ENCODE data around the gene NRG3. TPM values are rescaled to one million over a fixed set of nuclear protein-coding genes. Genes with fewer than 3 reads are reported as not detected.

NRG3 gene
- total and polyA plus RNA-seq, 2 donors (not counting 1 experiment from before 2014, with no cell fraction given), result not detected

- no peaks in the 10 kb centered on the region for H3K79me2 ChIP-seq (ENCODE audit: control insufficient read depth, insufficient read depth, low read length)
- no peak overlapping the region for H3K27ac ChIP-seq (ENCODE audit: insufficient read depth, low read length)
- TF ChIP-seq EZH2 (IDR thresholded peaks at IDR 0.05; ENCODE audit: low read length, missing control alignments), result no peak
- TF ChIP-seq, protein P1, sequence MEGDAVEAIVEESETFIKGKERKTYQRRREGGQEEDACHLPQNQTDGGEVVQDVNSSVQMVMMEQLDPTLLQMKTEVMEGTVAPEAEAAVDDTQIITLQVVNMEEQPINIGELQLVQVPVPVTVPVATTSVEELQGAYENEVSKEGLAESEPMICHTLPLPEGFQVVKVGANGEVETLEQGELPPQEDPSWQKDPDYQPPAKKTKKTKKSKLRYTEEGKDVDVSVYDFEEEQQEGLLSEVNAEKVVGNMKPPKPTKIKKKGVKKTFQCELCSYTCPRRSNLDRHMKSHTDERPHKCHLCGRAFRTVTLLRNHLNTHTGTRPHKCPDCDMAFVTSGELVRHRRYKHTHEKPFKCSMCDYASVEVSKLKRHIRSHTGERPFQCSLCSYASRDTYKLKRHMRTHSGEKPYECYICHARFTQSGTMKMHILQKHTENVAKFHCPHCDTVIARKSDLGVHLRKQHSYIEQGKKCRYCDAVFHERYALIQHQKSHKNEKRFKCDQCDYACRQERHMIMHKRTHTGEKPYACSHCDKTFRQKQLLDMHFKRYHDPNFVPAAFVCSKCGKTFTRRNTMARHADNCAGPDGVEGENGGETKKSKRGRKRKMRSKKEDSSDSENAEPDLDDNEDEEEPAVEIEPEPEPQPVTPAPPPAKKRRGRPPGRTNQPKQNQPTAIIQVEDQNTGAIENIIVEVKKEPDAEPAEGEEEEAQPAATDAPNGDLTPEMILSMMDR (conservative IDR thresholded peaks at IDR 0.05 in 1 of 2, IDR thresholded peaks at IDR 0.05 in 1 of 2; ENCODE audit: low read depth in 1 of 2, low read length in 2 of 2), result no peak
These were observed 45.3 kb downstream of the NRG3 start for GRCh38 chr10:81920213-81920829.

DNA sequence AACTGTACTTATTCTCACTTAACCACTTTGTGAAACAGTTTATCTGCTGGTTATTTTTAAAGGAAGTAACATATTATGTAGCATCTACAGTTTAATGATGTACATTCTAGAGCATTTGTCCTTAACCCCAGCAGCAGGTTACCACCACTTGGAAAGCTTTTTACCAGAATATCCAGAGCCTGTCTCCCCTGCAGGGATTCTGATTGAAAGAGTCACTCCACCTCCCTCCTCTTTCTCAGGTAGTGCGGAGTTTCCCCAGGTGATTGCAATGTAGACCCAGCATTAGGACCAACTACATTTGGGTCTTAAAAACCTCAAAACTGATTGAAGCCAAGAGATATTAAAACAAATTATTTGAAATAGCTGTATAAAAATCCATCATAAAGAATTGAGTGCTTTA lies 53.1 kb downstream of the NRG3 start:
- no peaks in the 10 kb centered on the region for H3K4me1 ChIP-seq (ENCODE audit: control insufficient read depth, extremely low read depth, insufficient read depth, low read length)
- no peak overlapping the region for H3K4me3 ChIP-seq (replicated peaks in 1 of 4; ENCODE audit: control extremely low read depth in 1 of 4, insufficient read depth in 1 of 4, low read depth in 3 of 4, low read length in 4 of 4)
- no peak overlapping the region for H2AFZ ChIP-seq (ENCODE audit: low read length)
- H3K9ac ChIP-seq (ENCODE audit: insufficient read depth, low read length), result no peak overlapping the region
- no peaks in the 10 kb centered on the region for H3K79me2 ChIP-seq (ENCODE audit: control insufficient read depth, insufficient read depth, low read length)
- no peaks in the 10 kb centered on the region for H3K27me3 ChIP-seq (ENCODE audit: control insufficient read depth, insufficient read depth, low read length)
- TF ChIP-seq, protein P1 (conservative IDR thresholded peaks at IDR 0.05 in 1 of 2, IDR thresholded peaks at IDR 0.05 in 1 of 2; ENCODE audit: low read depth in 1 of 2, low read length in 2 of 2), result no peak
- TF ChIP-seq EZH2 (IDR thresholded peaks at IDR 0.05; ENCODE audit: low read length, missing control alignments), result no peak
- DNase-seq (ENCODE audit: low read depth in 2 of 2), result no peak
- H3K4me2 ChIP-seq (ENCODE audit: extremely low read depth, insufficient read depth, low read length), result no peak overlapping the region
- H3K9me3 ChIP-seq (ENCODE audit: control insufficient read depth, insufficient read depth, low read depth, low read length), result no peaks in the 10 kb centered on the region
- no peak overlapping the region for H3K27ac ChIP-seq (ENCODE audit: insufficient read depth, low read length)
- no peaks in the 10 kb centered on the region for H3K36me3 ChIP-seq (ENCODE audit: control insufficient read depth, insufficient read depth, low read length)
- H4K20me1 ChIP-seq (ENCODE audit: control insufficient read depth, extremely low read depth, insufficient read depth, low read length), result no peaks in the 10 kb centered on the region

More at GRCh38 chr10:81920213-81920829, 45.3 kb downstream of the NRG3 start:
- H3K4me1 ChIP-seq (ENCODE audit: control insufficient read depth, extremely low read depth, insufficient read depth, low read length), result no peaks in the 10 kb centered on the region
- no peak overlapping the region for H3K4me2 ChIP-seq (ENCODE audit: extremely low read depth, insufficient read depth, low read length)
- H3K27me3 ChIP-seq (ENCODE audit: control insufficient read depth, insufficient read depth, low read length), result no peaks in the 10 kb centered on the region
- no peak for DNase-seq (ENCODE audit: low read depth in 2 of 2)
- no peaks in the 10 kb centered on the region for H3K9me3 ChIP-seq (ENCODE audit: control insufficient read depth, insufficient read depth, low read depth, low read length)
- no peak overlapping the region for H3K9ac ChIP-seq (ENCODE audit: insufficient read depth, low read length)
- no peaks in the 10 kb centered on the region for H3K36me3 ChIP-seq (ENCODE audit: control insufficient read depth, insufficient read depth, low read length)
- no peaks in the 10 kb centered on the region for H4K20me1 ChIP-seq (ENCODE audit: control insufficient read depth, extremely low read depth, insufficient read depth, low read length)
- H2AFZ ChIP-seq (ENCODE audit: low read length), result no peak overlapping the region
- no peak overlapping the region for H3K4me3 ChIP-seq (replicated peaks in 1 of 4; ENCODE audit: control extremely low read depth in 1 of 4, insufficient read depth in 1 of 4, low read depth in 3 of 4, low read length in 4 of 4)

- no peak overlapping the region for H3K9ac ChIP-seq (ENCODE audit: insufficient read depth, low read length)
- no peaks in the 10 kb centered on the region for H3K4me1 ChIP-seq (ENCODE audit: control insufficient read depth, extremely low read depth, insufficient read depth, low read length)
- TF ChIP-seq EZH2 (IDR thresholded peaks at IDR 0.05; ENCODE audit: low read length, missing control alignments), result no peak
- H3K27ac ChIP-seq (ENCODE audit: insufficient read depth, low read length), result no peak overlapping the region
- H3K36me3 ChIP-seq (ENCODE audit: control insufficient read depth, insufficient read depth, low read length), result no peaks in the 10 kb centered on the region
- no peak overlapping the region for H3K4me2 ChIP-seq (ENCODE audit: extremely low read depth, insufficient read depth, low read length)
- no peaks in the 10 kb centered on the region for H4K20me1 ChIP-seq (ENCODE audit: control insufficient read depth, extremely low read depth, insufficient read depth, low read length)
- H3K4me3 ChIP-seq (replicated peaks in 1 of 4; ENCODE audit: control extremely low read depth in 1 of 4, insufficient read depth in 1 of 4, low read depth in 3 of 4, low read length in 4 of 4), result no peak overlapping the region
- no peaks in the 10 kb centered on the region for H3K9me3 ChIP-seq (ENCODE audit: control insufficient read depth, insufficient read depth, low read depth, low read length)
- no peak overlapping the region for H2AFZ ChIP-seq (ENCODE audit: low read length)
- H3K79me2 ChIP-seq (ENCODE audit: control insufficient read depth, insufficient read depth, low read length), result no peaks in the 10 kb centered on the region
- no peaks in the 10 kb centered on the region for H3K27me3 ChIP-seq (ENCODE audit: control insufficient read depth, insufficient read depth, low read length)
- DNase-seq (ENCODE audit: low read depth in 2 of 2), result no peak
These were observed 68.6 kb downstream of the NRG3 start for GRCh38 chr10:81943583-81943982.

Data from fibroblast of lung (primary cell).